ENCODE data around the gene SPATA12.

The SPATA12 gene

DNA sequence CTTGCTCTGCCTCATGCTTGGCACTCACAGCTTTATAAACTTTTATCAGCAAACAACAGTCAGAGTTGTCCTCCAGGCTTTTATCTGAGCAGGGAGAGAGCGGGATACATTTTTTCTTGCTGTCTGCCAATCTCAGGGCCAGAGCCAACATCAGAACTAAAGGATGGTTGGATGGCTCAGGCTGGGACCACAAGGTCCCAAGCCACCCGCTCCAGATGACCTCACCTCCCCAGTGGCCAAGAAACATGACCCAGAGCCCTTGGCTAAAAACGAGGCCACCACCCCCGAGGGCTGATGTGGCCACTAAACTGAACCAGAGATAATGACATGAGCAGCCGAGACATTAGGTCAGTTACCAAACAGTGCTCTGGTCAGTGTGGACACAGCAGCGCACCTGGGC lies 18.8 kb upstream of the SPATA12 start:
- Histone ChIP-seq H2AFZ (ENCODE audit: low read depth, low read length, severe bottlenecking) (no peak overlapping the region), H3K9me2 (replicated peaks; ENCODE audit: insufficient read depth, low read length) (no peaks in the 10 kb centered on the region), H3K27me3 (ENCODE audit: low read length) (no peaks in the 10 kb centered on the region), H3K36me3 (ENCODE audit: low read length) (no peaks in the 10 kb centered on the region), H3K9ac (ENCODE audit: low read length) (no peak overlapping the region), H4K20me1 (ENCODE audit: low read depth, low read length) (no peaks in the 10 kb centered on the region), H3K79me2 (ENCODE audit: insufficient read depth, low read length) (no peaks in the 10 kb centered on the region), H3K4me3 (ENCODE audit: insufficient read depth, low read length, poor library complexity, severe bottlenecking) (no peak overlapping the region), H3F3A (ENCODE audit: insufficient read depth) (no peaks in the 10 kb centered on the region), H3K4me2 (ENCODE audit: low read depth, low read length, poor library complexity, severe bottlenecking) (no peak overlapping the region), H3K9me3 (ENCODE audit: insufficient read depth, low read length) (no peaks in the 10 kb centered on the region), H3K27ac (ENCODE audit: low read depth, low read length) (no peak overlapping the region)
- TF ChIP-seq CTCF (IDR thresholded peaks at IDR 0.05; ENCODE audit: insufficient read depth, low read length, poor library complexity, severe bottlenecking) (no peak), EZH2phosphoT487 (conservative IDR thresholded peaks at IDR 0.05; ENCODE audit: low read length) (no peak)

DNA sequence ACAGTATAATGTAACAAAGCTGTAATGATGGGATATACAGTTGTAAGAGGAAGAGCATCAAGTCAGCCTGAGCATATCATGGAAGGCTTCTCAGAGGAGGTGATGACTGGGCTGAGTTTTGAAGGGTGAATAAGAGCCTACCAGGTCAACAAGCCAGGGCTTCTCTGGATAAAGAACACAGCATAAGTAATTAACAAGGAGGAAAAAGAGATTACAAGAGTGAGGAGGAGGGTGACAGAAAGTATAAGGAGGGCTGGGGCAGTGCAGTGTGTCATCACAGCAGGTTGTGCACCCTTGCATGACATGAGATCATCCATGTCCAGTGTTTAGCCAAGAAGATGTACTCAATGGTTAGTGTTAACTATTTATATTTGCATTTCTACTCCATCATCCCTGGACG lies 16.9 kb upstream of the SPATA12 start:
- Histone ChIP-seq H3K4me2 (ENCODE audit: low read depth, low read length, poor library complexity, severe bottlenecking) (no peak overlapping the region), H4K20me1 (ENCODE audit: low read depth, low read length) (no peaks in the 10 kb centered on the region), H2AFZ (ENCODE audit: low read depth, low read length, severe bottlenecking) (no peak overlapping the region), H3K36me3 (ENCODE audit: low read length) (no peaks in the 10 kb centered on the region), H3K9ac (ENCODE audit: low read length) (no peak overlapping the region), H3F3A (ENCODE audit: insufficient read depth) (no peaks in the 10 kb centered on the region), H3K9me2 (replicated peaks; ENCODE audit: insufficient read depth, low read length) (no peaks in the 10 kb centered on the region), H3K4me3 (ENCODE audit: insufficient read depth, low read length, poor library complexity, severe bottlenecking) (no peak overlapping the region), H3K27ac (ENCODE audit: low read depth, low read length) (no peak overlapping the region), H3K9me3 (ENCODE audit: insufficient read depth, low read length) (no peaks in the 10 kb centered on the region), H3K27me3 (ENCODE audit: low read length) (no peaks in the 10 kb centered on the region), H3K79me2 (ENCODE audit: insufficient read depth, low read length) (no peaks in the 10 kb centered on the region)
- TF ChIP-seq CTCF (IDR thresholded peaks at IDR 0.05; ENCODE audit: insufficient read depth, low read length, poor library complexity, severe bottlenecking) (no peak), EZH2phosphoT487 (conservative IDR thresholded peaks at IDR 0.05; ENCODE audit: low read length) (no peak)

- Histone ChIP-seq H3K9ac (ENCODE audit: low read length) (no peak overlapping the region), H3K27ac (ENCODE audit: low read depth, low read length) (no peak overlapping the region), H3K4me2 (ENCODE audit: low read depth, low read length, poor library complexity, severe bottlenecking) (no peak overlapping the region), H3K9me3 (ENCODE audit: insufficient read depth, low read length) (no peaks in the 10 kb centered on the region), H3F3A (ENCODE audit: insufficient read depth) (no peaks in the 10 kb centered on the region), H3K4me3 (ENCODE audit: insufficient read depth, low read length, poor library complexity, severe bottlenecking) (no peak overlapping the region), H3K79me2 (ENCODE audit: insufficient read depth, low read length) (no peaks in the 10 kb centered on the region), H3K27me3 (ENCODE audit: low read length) (no peaks in the 10 kb centered on the region), H4K20me1 (ENCODE audit: low read depth, low read length) (no peaks in the 10 kb centered on the region), H3K36me3 (ENCODE audit: low read length) (no peaks in the 10 kb centered on the region), H3K9me2 (replicated peaks; ENCODE audit: insufficient read depth, low read length) (no peaks in the 10 kb centered on the region), H2AFZ (ENCODE audit: low read depth, low read length, severe bottlenecking) (no peak overlapping the region)
- TF ChIP-seq EZH2phosphoT487 (conservative IDR thresholded peaks at IDR 0.05; ENCODE audit: low read length) (no peak), CTCF (IDR thresholded peaks at IDR 0.05; ENCODE audit: insufficient read depth, low read length, poor library complexity, severe bottlenecking) (no peak)
Observed at GRCh38 chr3:57046101-57046765, 14.2 kb upstream of the SPATA12 start.
